NOMO-1 (cell line): ENCODE measurements around the gene CHPF2.

ENCODE experiments used
- DNase-seq, 2 experiments: peaks; one replicate each; lab custom pipeline; 2025; ENCODE audit not compliant: unreplicated experiment in 2 of 2; lab: John Stamatoyannopoulos, UW

The CHPF2 gene

GRCh38 chr7:151244841-151245346 is 12.6 kb downstream of the CHPF2 start:
- DNase-seq, result no peak

- no peak for DNase-seq
These were observed 13.2 kb downstream of the CHPF2 start for GRCh38 chr7:151245360-151246101.

GRCh38 chr7:151246102-151246850 is 14.0 kb downstream of the CHPF2 start:
- DNase-seq, result no peak

GRCh38 chr7:151246851-151247580 is 14.7 kb downstream of the CHPF2 start:
- DNase-seq, result no peak

GRCh38 chr7:151247611-151248345 is 15.5 kb downstream of the CHPF2 start:
- no peak for DNase-seq

GRCh38 chr7:151248346-151249033 is 16.2 kb downstream of the CHPF2 start, which contains the start of gene SMARCD3:
SMARCD3 (minus strand) TSS chr7:151248694; CDS start chr7:151248562, 132 bp downstream.
- DNase-seq, result no peak

DNA sequence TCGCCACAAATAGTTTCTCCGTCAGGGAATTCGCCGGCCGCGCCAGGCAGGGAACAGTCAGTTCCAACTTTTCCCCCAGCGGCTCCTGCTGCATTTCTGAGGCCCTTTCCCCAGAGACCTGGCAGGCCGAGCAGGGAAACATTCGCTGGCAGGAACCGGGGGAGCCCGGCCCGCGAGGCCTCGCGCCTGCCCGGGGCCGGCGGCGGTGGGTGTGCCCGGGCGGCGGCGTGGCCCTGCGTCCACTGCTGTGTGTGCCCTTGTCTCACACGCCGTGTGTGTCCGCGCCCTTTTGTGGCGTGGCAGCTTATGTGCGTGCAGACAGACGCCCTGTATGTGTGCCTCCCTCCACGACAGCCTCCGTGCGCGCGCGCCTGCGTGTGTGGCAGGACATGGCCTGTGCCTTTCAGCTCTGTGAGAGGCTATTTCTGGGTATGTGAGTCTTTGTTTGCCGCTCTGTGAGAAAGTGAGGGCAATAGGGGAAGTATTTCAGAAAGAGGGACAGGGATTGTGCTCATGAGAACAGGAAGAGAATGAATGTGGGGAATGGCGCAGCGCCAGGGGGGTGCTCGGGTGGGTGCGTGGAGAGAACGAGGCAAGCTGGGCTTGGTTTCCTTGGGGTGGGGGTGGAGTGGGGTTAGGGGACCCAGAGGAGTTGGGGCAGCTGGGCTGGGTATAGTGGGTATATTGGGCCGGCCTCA is 16.9 kb downstream of the CHPF2 start:
- peak; percentile 12 to 29 for DNase-seq

- DNase-seq, result no peak
These were observed 17.4 kb downstream of the CHPF2 start for GRCh38 chr7:151249732-151250072.

DNA sequence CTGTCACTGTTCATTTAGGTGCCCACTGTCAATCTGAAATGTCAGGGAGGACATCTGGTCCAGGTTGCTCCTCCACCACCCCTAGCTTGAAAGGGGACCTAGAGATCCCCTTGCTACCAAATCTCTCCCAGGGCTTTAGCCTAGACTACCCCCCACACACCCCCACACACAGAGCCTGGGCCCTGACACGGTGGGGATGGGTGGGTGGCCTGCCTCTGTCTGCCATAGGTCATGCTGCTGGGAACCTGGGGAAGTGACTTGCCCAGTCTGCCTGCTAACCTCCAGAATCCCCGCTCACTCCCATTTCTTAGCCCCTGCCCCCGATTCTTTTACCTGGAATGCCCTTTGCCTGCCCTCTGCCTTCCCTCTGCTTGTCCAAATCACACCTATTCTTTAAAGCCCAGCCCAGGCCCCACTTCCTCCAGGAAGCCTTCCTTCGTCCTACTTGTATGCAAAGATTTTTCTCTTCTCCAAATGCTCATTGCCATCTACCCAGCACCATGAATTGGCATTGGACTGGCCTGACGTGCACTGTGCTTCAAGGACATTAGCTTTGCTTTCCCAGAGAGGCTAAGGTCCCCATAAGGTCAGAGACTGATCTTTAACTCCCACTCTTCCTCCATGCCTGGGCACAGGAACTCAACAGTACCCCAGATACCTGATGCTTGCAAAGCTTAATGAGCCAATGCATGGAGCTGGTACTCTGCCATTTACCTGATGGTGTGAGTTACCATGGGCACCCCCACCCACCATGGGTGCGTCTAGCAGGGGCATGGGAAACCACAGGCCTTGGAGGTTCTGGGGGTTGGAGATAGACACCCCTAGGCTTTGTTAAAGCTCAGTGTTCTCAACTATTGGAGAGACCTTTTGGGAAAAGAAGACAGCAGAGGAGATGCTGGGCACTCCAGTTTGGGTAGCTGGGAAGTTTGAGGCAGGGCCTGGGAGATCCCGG is 18.2 kb downstream of the CHPF2 start:
- DNase-seq, result no peak

DNA sequence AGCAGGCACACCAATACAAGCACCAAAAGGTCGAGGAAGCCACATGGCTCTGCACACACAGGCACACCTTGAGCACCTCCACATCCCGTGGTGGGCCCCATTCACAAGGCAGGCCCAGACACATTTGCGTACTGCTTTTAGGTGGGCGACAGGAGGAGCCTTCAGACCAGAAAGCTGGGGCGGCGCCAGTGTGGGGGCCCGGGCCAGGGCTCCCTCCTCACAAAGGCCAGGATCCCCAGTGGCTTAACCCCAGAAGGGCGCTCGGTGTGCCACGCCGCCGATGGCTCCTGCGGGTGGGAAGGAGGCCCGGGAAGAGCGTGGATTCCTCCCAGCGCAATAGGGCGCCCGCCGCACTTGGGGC is 19.0 kb downstream of the CHPF2 start:
- no peak for DNase-seq

GRCh38 chr7:151251689-151252560 is 19.6 kb downstream of the CHPF2 start:
- no peak for DNase-seq

GRCh38 chr7:151252561-151252835 is 20.2 kb downstream of the CHPF2 start:
- DNase-seq, result no peak

DNA sequence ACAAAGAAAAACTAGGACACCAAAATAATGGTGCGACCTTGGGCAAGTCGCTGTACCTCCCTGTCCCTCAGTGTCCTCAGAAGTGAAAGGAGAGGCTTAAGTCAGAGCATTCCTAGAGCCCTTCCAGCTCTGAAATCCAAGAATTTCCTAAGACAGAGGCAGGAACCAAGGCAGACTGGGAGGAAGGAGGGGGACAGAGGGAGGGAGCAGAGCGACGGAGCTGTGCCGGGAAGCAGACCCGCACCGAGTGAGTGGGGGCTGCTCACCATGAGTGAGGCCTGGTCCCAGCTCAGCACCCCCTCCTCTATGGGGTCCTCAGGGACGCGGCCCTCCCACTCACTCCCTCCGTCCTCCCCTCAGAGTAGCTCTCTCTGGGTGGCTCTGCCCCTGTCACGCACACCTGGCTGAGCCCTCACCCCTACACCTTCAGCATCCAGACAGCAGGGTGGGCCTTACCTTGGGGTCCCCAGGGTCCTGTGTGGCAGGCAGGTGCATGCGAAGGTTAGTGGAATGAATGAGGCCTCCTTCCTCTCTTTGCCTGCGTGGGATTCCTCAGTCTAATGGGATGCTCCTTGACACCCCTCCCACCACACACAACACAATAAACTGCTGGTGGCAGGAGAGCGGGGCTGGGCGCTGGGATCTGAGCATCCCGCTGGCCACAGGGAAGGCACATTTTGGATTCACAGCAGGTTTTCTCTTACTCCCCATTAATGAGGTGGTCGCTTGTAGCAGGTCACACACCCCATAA is 20.9 kb downstream of the CHPF2 start:
- no peak for DNase-seq

DNA sequence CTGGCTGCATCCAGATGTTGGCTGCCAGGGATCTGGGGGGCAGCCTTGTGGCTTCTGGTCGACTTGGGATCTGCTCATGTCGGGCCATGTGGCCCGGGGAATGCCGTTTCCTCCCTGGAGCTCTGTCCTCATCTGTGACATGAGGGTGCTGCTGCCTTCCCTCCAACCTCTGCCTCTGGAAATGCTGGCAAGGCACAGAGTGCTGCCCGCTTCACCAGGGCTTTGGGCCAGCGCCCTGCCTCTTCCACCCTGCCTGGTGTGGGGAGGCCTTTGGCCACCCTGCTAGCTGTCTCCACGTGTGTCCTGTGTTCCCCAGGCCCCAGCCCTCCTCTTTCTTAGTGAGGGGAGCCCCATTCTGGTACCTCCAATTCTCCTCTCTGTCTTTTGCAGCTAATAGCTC is 22.0 kb downstream of the CHPF2 start:
- DNase-seq, result no peak

- DNase-seq, result no peak
These were observed 22.6 kb downstream of the CHPF2 start for GRCh38 chr7:151254851-151255250.

DNA sequence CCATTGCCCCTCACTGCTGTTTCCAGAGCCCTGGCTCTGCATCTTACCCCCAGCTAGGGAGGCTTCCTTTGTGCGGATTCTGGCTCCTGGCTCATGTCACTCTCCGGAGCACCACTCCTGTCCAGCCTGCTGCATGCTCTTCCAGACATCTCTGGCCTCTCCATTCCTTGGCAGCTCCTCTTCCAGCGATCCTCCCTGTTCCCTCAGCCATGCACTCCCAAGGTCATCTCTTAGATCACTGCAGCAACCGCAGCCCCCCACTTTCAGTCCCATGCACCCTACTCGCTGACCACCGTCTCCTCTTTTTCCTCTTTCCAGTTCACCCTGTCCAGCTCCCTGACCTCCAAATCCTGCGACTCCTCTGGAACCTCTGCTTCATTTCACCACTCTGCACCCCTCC is 23.1 kb downstream of the CHPF2 start:
- DNase-seq, result no peak

DNA sequence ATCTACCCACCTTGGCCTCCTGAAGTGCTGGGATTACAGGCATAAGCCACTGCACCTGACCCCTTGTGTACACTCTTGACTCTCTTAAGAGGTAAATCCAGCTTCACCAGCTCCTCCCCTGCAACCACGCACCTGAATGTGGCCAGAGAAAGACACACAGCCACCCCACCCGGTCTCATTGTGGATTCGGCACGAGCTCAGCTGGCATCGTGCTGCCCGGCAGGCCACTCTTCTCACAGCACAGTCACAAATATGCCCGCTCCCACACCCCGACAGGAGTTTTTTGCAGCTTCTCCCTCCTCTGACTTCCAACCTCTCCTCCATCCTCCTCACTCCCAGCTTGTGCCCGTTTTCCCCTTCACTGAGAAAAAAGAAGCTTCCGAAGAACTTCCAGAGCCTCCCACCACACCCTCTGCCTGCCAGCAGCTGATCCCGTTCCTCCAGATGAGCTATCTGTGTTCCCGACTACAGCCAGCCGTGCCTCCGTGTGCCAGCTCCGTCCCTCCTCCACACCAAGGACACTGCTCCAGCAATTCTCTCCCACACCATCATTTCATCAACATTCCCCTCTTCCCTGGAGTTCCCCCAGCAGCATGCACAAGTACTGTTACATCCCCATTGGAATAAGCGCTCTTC is 24.2 kb downstream of the CHPF2 start:
- DNase-seq, result no peak
